Measurements from ENCODE around the gene ZNF407. TPM values are rescaled to one million over a fixed set of nuclear protein-coding genes. Genes with fewer than 3 reads are reported as not detected.

ZNF407 gene
- total and polyA plus RNA-seq, 2 of the 13 experiments (the other 11 are each of a cell fraction or from before 2014, with no cell fraction given): 2.3 to 8.7 TPM

- no peak for TF ChIP-seq ZNF124 (CRISPR knock-in tag; IDR thresholded peaks at IDR 0.05)
- no peak for TF ChIP-seq ZNF710 (CRISPR knock-in tag; IDR thresholded peaks at IDR 0.05; ENCODE audit: borderline replicate concordance)
- no peak for TF ChIP-seq ZNF232 (CRISPR knock-in tag; IDR thresholded peaks at IDR 0.05; ENCODE audit: borderline replicate concordance)
- no peak for TF ChIP-seq HDAC6 (IDR thresholded peaks at IDR 0.05; ENCODE audit: low read depth, low read length)
- no peak for TF ChIP-seq ASH2L (IDR thresholded peaks at IDR 0.05; ENCODE audit: insufficient read length, low read depth, low read length)
Observed at GRCh38 chr18:74551452-74551851, 46.2 kb upstream of the ZNF407 start (continued).

GRCh38 chr18:74551936-74552555 is 45.6 kb upstream of the ZNF407 start:
- no TSS peak for BruUV-seq (replicated peaks)
- CTCF ChIA-PET (ENCODE audit: low intra/inter-chr PET ratio, low total read pairs): interaction anchor here (1.2 to 2.8 kb wide), 3 partner anchors 59 to 199 kb away, joined by 3 to 22 read pairs (median 5); no protein-coding TSS in a partner anchor
- H4K20me1 ChIP-seq (ENCODE audit: insufficient read depth, low read length): no peaks in the 10 kb centered on the region
- peaks cover 23% of the 10 kb centered on the region for H3K9me3 ChIP-seq (ENCODE audit: low read length)
- FAIRE-seq (peak; percentile 72), ATAC-seq (peak; percentile 99), DNase-seq (ENCODE audit: low spot score) (peak; percentile 74)
- H3K36me3 ChIP-seq (replicated peaks in 1 of 2; ENCODE audit: control insufficient read depth in 1 of 2, insufficient read depth in 2 of 2, low read length in 2 of 2): no peaks in the 10 kb centered on the region
- H3K9ac ChIP-seq (ENCODE audit: insufficient read depth, low read depth, low read length): no peak overlapping the region
- WGBS (ENCODE audit: low lambda C conversion rate): 5% methylated on average over 5 of the region's 5 CpGs
- peaks cover 16% of the 10 kb centered on the region for H3K4me1 ChIP-seq (ENCODE audit: insufficient read depth, low read length)
- intact Hi-C loops (cut with micrococcal nuclease; ENCODE audit: unreplicated experiment): loop anchor here (1.0 to 2.0 kb wide), 3 partner anchors 59 to 355 kb away; no protein-coding TSS in a partner anchor
- H3K27ac ChIP-seq (ENCODE audit: extremely low read length, insufficient read depth, low read length): no peak overlapping the region
- in situ Hi-C loops (cut with HindIII; ENCODE audit: extremely low pct_ligation_motif_present, low pct_unique_long_range_greater_than_20kb): loop anchor here (5.0 to 10.0 kb wide), 2 partner anchors 200 to 357 kb away; no protein-coding TSS in a partner anchor
- H3K4me3 ChIP-seq (replicated peaks in 1 of 3; ENCODE audit: insufficient read depth in 1 of 3, low read depth in 2 of 3, low read length in 3 of 3): no peak overlapping the region
- H3K79me2 ChIP-seq (ENCODE audit: insufficient read depth, low read length): no peaks in the 10 kb centered on the region
- H3K27me3 ChIP-seq (ENCODE audit: control insufficient read depth in 1 of 2, insufficient read depth in 2 of 2, low read length in 2 of 2): peaks cover 0 to 11% of the 10 kb centered on the region in 2 experiments; a peak in 3 of 5 replicates
- H2AFZ ChIP-seq (ENCODE audit: low read length): no peak overlapping the region
- POLR2A ChIA-PET: interaction anchor here (0.6 to 1.6 kb wide), 3 partner anchors 10 to 61 kb away, joined by 6 to 25 read pairs (median 13); partner anchors contain the start of gene CNDP2
- 0 out of 2 replicates have a peak overlapping the region, but pooled peaks have one; percentile 18 for H3K4me2 ChIP-seq (ENCODE audit: low read depth, low read length)
- TF ChIP-seq SRSF1 (optimal IDR thresholded peaks at IDR 0.05; ENCODE audit: low read depth, low read length) (no peak), HMGXB3 (CRISPR knock-in tag; IDR thresholded peaks at IDR 0.05; ENCODE audit: borderline replicate concordance) (no peak), STAG1 (CRISPR knock-in tag; IDR thresholded peaks at IDR 0.05) (peak; percentile 86), HMGXB4 (CRISPR knock-in tag; IDR thresholded peaks at IDR 0.05; ENCODE audit: borderline replicate concordance in 1 of 2, low read depth in 1 of 2) (0 out of 4 replicates have a peak, but pooled peaks of 1 of the 2 experiments have one; percentile 56), GATAD2A (CRISPR knock-in tag; IDR thresholded peaks at IDR 0.05) (peak; percentile 31; the same call in 1 of the 2 replicates), RXRB (CRISPR knock-in tag; IDR thresholded peaks at IDR 0.05; ENCODE audit: borderline replicate concordance) (peak; percentile 37; the same call in 1 of the 2 replicates), CC2D1A (CRISPR knock-in tag; IDR thresholded peaks at IDR 0.05) (no peak)
